ENCODE data around the gene RMI2. TPM values are rescaled to one million over a fixed set of nuclear protein-coding genes. Genes with fewer than 3 reads are reported as not detected.
A peak's percentile ranks its signal among the peaks of the same experiment; 100 is the strongest.
"Not testable (repeated sequence)": the region's sequence is repeated elsewhere in the genome, so short reads cannot be mapped to it uniquely, and the experiment has no call there.

Gene RMI2
- total RNA-seq, 1 donor: 15.9 TPM

DNA sequence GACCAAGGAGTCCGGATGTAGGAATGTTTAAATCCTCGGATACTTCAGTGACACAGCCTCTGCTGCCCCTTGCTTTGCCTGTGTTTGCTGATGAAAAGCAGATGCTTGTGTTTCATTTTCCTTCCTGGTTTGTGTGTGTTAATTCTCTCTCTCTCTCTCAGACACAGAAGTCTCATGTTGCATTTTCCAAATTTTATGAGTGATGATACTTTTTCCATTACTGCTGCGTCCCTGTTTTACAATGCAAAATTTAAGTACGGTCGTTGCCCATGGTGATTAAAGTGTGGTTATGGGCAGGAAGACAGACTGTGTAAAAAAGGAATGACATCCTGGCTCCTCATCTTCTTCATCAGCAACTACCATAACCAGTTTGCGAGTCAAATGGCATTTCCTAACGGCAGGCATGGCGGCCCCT, 5.7 kb downstream of the RMI2 start:
- no peak for DNase-seq (ENCODE audit: low read depth in 2 of 3, low spot score in 2 of 3)

DNA sequence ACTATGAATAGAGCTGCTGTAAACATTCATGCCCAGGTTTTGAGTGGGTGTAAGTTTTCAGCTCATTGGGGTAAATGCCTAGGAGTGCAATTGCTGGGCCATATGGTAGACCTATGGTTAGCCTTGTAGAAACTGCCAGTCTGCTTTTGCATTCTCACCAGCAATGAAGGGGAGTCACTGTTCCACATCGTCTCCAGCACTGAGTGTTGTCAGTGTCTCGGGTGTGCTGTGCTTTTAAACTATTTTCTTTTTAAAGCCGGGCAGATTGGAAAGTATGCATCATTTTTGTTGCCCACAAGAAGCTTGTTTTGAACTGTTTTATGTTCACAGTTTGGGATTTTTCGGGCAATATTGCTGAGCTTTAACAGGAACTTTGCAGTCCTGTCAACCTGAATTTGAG, 7.9 kb downstream of the RMI2 start:
- DNase-seq (ENCODE audit: low read depth in 2 of 3, low spot score in 2 of 3): no peak

DNA sequence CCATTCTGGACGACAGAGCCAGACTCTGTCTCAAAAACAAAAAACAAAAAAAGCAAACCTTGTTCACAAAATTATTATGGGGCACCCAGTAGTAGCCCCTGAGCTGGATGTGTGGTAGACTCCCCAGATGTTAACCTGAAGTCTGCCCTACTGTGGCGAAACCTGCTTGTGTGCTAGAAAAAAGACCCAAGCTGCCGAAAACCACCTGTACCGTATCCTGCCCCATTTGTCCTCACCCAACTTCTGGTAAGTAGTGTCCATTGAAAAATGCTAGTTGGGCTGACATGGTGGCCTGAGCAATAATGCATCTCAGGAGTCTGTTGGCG, 9.1 kb downstream of the RMI2 start:
- no peak for DNase-seq (ENCODE audit: low read depth in 2 of 3, low spot score in 2 of 3)

DNA sequence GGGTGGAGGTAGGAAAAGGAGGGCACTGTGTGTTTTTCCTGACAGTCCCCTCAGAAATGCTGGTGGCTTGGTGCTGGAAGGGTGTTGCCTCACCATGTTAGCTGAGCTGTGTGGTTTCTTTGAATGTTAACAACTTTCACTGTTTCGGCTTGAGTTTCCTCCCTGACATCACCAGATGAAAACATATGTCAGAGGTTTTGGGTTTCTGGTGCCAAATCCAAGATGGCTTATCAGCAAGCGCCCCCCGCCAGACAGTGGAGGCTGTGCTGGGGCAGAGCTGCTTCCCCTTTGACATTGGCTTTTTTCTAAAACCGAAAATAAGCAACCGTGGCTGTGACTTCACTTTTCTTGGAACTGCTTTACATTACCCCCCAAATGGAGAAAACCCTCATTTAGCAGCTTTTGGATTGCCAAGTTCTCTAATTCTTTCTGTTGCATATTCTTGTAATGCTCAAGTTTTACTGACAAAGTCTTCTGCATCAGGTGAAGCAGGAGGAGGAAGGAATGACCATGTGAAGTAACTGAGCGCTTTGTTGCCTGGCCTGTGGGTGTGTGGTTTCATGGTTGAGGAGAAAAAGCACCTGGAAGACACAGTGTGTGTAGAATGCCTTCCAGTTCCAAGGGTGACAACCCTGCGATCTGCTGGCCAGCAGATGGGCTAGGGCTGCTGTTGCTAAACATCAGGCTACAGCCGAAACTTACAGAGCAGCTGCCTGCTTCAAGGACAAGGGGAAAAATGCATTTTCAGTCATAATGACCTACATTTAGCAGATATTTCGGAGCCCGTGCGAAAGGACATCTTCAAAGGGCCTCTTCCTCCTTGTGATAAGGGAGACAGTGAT, 9.7 kb downstream of the RMI2 start:
- peak; percentile 34 to 95 (median 85) for DNase-seq (ENCODE audit: low read depth in 2 of 3, low spot score in 2 of 3)

DNA sequence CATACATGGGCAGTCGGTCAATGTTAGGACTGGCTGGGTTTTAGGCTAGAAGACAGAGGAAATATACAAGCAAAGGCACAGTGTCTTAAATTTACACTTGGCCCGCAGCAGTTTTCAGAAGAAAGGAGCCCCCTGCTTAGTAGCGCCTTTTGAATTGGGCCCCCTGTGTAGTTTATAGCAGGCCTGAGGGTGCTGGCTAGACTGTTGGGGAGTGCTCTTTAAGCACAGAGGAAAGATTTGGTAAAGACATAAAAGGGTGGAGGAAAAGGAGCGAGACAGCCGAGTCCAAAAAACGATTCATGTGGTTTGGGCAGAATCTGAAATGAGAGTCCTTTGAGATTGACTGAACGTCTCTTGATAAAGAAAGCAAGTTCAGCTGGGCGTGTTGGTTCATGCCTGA, 10.6 kb downstream of the RMI2 start:
- DNase-seq (ENCODE audit: low read depth in 2 of 3, low spot score in 2 of 3): no peak

DNA sequence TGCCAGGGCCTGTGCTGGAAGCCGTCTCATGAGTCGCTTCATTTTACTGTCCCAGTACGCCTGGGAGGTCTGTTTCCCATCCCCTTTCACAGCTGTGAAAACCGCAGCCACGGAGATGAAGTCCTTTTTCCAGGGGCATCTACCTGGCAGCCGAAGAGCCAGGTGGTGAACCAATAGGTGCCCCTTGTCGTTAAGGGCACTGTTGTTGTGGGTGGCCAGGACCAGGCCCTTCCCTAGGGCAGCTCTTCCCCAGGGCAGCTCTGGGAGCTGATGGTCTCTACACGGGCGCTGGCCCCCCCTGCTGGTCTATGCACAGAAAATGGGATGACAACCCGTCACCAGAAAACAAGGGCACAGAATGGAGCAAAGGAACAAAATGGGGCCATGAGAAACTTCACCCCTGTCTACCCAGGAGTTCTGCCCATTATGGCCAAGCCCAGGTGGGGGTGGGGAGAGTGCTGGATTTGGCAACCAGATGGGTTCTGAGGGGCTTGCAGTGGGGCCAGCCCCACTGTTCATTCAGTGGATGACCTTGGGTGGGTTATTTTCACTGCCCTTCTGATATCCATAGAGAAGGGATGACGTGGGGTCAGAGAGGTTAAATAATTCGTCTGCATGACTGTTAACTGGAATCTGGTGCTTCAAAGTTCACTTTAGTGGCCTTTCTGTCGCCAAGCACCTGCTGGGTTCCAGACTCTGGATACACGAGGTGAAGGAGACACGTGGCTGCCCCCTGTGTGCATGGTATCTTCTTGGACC, 11.5 kb downstream of the RMI2 start:
- DNase-seq (ENCODE audit: low read depth in 2 of 3, low spot score in 2 of 3): peak in 2 of 3 donors; percentile 41 to 63

DNA sequence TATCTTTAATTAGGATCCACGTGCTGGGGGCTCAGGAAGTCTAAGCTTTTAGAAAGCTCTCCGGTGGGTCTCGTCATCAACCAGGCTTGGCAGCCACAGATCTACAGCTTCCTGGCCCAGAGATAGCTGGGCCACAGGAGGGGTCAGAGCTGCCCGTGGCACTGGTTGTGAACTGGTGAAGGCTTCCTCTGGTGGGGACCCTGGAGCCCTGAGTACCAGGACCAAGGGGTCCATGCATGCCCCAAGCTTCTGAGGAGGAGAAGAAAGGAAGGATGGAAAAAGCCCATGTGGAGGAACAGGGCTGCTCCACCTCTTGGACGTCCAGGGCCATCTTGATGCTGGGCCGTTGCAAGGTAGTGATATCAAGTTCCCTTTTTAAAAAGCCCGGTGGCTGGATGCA, 13.3 kb downstream of the RMI2 start:
- no peak for DNase-seq (ENCODE audit: low read depth in 2 of 3, low spot score in 2 of 3)

DNA sequence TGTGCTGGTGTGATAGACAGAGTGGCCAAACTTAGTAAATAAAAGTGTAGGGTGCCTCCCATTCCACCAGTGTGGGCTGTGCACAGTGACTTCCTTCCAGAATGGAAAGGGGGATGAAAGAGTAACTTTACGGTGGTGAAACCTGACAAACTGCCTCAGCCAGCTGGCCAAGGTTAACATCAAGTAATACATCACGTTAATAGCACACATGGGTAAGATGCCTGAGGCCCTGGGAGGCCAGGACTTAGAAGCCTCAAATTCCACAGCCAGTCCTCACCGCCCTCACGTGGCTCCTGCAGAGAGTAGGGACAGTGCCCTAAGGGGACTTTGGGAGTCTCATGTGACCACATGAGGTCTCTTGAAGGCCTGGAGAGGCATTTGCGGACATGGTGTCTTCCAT, 14.1 kb downstream of the RMI2 start:
- no peak for DNase-seq (ENCODE audit: low read depth in 2 of 3, low spot score in 2 of 3)

DNA sequence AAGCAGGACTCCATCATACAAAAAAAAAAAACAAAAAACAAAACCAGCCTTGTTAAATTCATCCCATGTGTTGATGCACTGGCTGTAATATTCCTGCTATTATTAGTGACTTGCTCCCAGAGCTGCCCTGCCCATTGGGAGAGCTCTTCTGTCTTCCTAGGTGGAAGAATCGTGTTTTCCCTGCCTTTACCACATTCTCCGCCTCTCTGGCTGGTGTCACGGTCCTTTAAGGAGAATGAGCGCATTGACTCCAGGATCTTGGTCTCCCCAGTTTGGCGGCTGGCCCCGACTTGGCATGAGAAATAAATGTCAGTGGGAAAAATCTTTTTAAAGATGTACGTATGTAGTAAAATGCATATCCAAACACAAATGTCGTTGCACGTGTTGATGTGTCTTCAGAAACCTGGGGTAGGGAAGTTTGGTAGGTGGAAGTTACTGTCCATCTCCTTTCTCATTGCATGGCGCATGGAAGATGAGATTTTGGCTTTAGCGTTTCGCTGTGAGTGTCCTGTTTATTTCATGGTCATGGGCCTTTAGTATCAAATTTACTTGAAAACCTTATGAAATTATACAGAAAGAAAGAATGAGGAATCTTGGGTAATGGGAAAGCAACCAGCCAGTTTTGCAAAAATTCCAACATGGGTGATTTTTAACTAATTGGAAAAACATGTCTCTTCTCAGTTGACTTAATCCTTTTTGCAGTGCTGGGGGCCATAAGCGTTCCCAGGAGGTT, 15.5 kb downstream of the RMI2 start:
- no peak for DNase-seq (ENCODE audit: low read depth in 2 of 3, low spot score in 2 of 3)

DNA sequence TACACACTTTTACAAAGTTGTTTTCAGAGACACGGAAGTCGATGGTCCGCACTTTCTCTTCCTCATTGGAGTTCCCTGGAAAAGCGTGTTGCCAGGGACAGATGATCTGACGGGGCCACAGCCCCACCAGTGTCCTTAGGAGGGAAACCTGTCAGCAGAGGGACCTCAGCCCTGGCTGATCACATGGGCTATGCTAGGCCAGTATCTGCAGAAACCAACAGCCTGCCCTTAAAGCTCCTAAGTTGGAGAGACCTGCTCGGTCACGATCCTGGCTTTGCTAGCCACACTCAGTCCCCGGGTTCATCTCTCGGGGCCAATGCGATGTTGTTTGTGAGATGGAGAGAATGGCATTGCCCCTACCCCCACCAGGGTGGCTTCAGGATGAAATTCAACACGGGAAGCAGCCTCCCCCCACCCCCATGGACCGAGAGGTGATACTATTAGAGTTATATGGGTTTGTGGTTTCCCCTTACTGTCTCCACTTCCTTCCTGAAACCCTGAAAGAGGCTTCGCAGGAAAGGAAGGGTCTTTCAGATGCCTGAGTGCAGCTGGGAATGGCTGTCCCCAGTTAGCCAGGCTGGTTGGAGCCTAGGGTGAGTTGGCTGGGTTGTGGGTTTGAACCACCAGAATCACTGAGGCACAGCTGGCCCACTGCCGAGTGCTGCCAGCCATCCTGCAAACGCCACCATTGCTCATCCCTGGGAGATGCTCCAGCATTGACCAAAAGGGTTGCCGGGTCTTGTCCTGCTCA, 16.6 kb downstream of the RMI2 start:
- peak in 1 of 3 donors; percentile 47 for DNase-seq (ENCODE audit: low read depth in 2 of 3, low spot score in 2 of 3)

DNA sequence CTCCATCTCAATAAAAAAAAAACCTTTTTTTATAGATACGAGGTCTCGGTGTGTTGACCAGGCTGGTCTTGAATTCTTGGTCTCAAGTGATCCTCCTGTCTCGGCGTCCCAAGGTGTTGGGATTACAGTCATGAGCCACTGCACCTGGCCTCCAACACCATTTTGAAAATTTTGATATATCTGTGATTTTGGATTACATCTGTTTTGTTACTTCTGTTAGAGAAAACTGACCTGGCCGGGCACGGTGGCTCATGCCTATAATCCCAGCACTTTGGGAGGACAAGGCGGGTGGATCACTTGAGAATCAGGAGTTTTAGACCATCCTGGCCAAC, 18.6 kb downstream of the RMI2 start:
- no peak for DNase-seq (ENCODE audit: low read depth in 2 of 3, low spot score in 2 of 3)

DNA sequence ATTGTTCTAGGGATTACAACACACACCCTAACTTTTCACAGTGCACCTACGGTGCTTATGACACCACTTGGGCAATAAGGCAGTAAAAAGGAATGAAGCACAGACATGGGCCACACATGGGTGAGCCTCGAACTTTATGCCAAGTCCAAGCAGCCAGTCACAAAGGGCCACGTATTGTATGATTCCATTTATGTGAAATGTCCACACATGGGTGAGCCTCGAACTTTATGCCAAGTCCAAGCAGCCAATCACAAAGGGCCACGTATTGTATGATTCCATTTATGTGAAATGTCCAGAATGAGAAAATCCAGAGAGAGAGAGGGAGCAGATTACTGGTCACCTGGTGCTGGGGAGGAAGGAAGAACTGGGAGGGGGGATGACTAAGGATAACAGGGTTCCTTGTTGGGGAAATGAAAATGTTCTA, 22.2 kb downstream of the RMI2 start:
- no peak for DNase-seq (ENCODE audit: low read depth in 2 of 3, low spot score in 2 of 3)

DNA sequence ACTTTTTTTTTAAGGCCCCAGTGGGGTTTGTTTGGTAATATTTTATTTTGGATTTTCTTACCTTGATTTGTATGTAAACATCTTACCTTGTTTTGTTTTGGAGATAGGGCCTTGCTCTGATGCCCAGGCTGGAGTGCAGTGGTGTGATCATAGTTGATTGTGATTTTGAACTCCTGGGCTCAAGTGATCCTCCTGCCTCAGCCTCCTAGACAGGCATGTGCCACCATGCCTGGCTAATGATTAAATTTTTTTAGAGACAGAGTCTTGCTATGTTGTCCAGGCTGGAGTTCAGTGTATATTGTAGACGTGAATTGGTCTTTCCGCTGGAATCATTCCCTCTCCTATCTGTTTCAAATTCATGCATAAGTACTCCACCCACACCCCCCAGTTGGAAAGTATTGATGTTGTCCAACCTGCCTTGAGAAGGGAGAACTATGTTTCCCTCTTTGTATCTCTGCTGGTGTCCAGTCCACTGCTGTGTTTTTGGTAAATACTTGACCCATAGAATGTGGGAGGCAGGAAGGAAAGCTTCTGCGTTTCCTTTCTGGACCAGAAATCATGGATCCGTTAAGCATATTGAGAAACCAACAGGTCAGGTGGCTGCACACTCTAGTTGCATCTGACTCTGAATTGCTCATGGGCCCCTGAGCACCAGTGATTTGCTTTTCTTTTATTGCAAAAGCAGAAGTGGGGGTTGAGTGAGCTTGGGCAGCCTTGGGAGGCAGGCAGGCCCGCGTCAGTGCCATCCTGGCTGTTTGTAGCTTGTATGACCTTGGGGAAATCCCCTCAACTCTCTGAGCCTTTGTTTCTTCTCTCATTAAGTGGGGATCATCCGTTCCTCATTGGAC, 25.0 kb downstream of the RMI2 start:
- peak in 2 of 3 donors; percentile 79 to 80 for DNase-seq (ENCODE audit: low read depth in 2 of 3, low spot score in 2 of 3)

DNA sequence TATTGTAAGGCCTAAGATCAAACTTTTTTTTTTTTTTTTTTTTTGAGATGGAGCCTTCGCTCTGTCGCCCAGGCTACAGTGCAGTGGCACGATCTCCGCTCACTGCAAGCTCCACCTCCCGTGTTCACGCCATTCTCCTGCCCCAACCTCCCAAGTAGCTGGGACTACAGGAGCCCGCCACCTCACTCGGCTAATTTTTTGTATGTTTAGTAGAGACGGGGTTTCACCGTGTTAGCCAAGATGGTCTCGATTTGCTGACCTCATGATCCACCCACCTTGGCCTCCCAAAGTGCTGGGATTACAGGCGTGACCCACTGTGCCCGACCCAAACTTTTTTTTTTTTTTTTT, 25.6 kb downstream of the RMI2 start:
- DNase-seq (ENCODE audit: low read depth in 2 of 3, low spot score in 2 of 3): not testable (repeated sequence)

DNA sequence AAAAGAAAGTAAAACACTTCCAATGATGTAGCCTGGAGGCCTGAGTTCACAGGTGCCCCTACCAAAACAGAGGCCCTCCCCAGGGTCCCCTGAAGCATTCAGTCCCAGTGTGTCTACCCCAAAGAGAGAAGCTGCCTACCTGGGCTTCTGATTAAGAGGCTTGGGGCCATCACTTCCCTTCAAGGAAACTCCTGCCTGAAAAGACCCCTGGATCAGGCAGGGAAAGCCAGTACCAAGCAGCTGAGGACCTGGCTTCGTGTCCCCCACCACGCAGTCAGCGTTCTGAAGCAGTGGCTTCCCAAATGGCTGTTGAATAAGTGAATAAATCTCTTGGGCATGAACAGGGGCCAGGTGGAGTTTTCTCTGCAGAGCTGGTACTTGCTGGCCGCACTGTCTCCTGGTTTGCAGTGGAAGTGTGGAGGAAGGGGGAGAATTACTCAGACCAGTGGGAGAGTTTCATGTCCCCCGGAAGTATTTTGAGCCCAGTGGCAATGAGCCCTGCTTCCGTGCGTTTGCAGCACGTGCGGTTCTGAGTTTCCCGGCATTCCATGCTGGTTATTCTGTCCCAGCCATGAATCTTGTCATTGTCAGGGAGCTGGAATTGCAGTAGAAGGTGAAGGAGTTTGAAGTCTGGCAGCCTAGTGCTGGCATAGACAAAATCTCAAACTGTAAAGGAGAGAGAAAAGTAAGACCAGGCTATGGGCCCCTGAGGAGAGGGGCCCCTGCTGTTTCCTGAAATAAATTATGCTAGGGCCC, 27.0 kb downstream of the RMI2 start:
- no peak for DNase-seq (ENCODE audit: low read depth in 2 of 3, low spot score in 2 of 3)

DNA sequence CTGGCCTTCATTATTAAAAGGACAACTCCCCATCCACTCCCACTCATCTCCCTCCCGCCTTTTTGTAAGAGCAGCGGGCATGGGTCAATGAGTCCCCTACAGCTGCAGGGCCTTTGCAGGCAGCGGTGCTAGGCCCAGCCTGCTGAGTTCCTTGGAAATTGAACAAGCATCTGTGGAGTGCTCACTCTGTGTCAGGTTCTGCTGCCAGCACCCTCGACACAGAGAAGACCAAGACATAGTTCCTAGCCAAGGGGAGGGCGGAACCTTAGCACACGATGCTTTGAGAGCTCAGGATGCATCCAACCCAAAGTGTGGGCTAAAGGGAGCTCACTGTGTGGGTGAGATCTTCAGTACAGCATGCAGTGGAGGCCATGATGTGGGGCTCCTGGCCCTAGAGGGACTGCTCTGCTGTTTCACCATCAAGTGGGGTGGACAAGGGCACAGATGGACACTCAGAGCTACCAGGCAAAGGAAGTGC, 27.6 kb downstream of the RMI2 start:
- no peak for DNase-seq (ENCODE audit: low read depth in 2 of 3, low spot score in 2 of 3)

DNA sequence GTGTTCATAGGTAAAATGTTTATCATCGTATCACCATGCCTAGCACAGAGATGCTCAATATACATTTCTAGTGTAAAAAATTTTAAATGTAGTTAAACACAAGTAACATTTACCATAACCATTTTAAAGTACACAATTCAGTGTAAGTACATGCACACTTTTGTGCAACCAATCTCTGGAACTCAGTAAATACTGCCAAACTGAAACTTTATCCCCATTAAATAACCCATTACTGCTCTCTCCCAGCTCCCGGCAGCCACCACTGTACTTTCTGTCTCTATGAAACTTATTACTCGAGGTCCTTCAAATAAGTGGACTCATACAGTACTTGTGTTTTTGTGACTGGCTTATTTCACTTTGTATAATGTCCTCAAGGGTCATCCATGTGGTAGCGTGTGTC, 29.0 kb downstream of the RMI2 start:
- DNase-seq (ENCODE audit: low read depth in 2 of 3, low spot score in 2 of 3): no peak

DNA sequence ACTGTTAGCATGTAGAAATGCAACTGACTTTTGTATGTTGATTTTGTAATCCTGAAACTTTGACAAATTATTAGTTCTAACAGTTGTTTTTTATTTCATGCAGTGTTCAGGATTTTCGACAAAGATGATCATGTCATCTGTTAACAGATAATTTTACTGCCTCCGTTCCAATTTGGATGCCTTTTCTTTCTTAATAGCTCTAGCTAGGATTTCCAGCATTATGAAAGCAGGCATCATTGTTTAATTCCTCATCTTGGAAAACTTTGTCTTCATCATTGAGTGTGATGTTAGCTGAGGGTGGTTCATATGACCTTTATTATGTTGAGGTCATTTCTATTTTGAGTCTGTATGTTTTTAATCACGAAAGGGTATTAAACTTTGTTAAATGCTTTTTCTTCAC, 31.9 kb downstream of the RMI2 start:
- DNase-seq (ENCODE audit: low read depth in 2 of 3, low spot score in 2 of 3): no peak

DNA sequence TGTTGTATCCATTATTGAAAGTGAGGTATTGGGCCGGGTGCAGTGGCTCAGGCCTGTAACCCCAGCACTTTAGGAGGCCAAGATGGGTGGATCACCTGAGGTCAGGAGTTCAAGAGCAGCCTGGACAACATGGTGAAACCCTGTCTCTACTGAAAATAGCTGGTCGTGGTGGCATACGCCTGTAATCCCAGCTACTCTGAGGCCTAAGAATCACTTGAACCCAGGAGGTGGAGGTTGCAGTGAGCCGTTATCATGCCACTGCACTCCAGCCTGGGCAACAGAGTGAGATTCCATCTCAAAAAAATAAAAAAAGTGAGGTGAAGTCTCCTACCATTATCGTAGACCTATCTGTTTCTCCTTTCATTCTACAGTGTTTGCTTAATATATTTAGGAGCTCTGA, 33.7 kb downstream of the RMI2 start:
- not testable (repeated sequence) for DNase-seq (ENCODE audit: low read depth in 2 of 3, low spot score in 2 of 3)
